Liver (tissue), 9 donors: ENCODE measurements around the gene DSCAML1. TPM values are rescaled to one million over a fixed set of nuclear protein-coding genes. Genes with fewer than 3 reads are reported as not detected.

Source experiments
- DNase-seq: peaks from one replicate; pipeline ENCODE4 v3.0.0-alpha.2; 2017; ENCODE audit warnings: low spot score
- H3K27ac ChIP-seq, 2 donors: one replicate each; pipeline ENCODE4 v1.7.0; 2013; ENCODE audit warnings: inconsistent platforms in 2 of 2, low read length in 2 of 2, control low read depth in 1 of 2, low read depth in 1 of 2, mild to moderate bottlenecking in 1 of 2
- H3K27me3 ChIP-seq, 4 donors: one replicate each; pipeline versions ENCODE4 v1.6.1 to v1.7.0; 2013; ENCODE audit warnings: low read length in 3 of 4, inconsistent platforms in 1 of 4, mild to moderate bottlenecking in 1 of 4, moderate library complexity in 1 of 4; ENCODE audit not compliant: control insufficient read depth in 4 of 4, insufficient read depth in 4 of 4
- H3K36me3 ChIP-seq, 4 donors: one replicate each; pipeline versions ENCODE4 v1.6.1 to v1.7.0; 2013; ENCODE audit warnings: low read length in 3 of 4, mild to moderate bottlenecking in 3 of 4, low read depth in 1 of 4, moderate library complexity in 1 of 4; ENCODE audit not compliant: control insufficient read depth in 4 of 4, insufficient read depth in 3 of 4
- H3K4me1 ChIP-seq, 4 donors: one replicate each; pipeline versions ENCODE4 v1.6.1 to v1.7.0; 2013; ENCODE audit warnings: low read length in 3 of 4, mild to moderate bottlenecking in 3 of 4, moderate library complexity in 1 of 4; ENCODE audit not compliant: control insufficient read depth in 4 of 4, insufficient read depth in 4 of 4
- H3K4me3 ChIP-seq, 3 donors: one replicate each; pipeline versions ENCODE4 v1.6.1 to v1.7.0; 2013; ENCODE audit warnings: low read length in 3 of 3, control low read depth in 1 of 3, low read depth in 1 of 3, mild to moderate bottlenecking in 1 of 3
- H3K9ac ChIP-seq, 2 donors: one replicate each; pipeline ENCODE4 v1.7.0; 2013; ENCODE audit warnings: low read length in 2 of 2, mild to moderate bottlenecking in 2 of 2, moderate library complexity in 2 of 2, control low read depth in 1 of 2, low read depth in 1 of 2
- H3K9me3 ChIP-seq, 4 donors: one replicate each; pipeline versions ENCODE4 v1.6.1 to v1.7.0; 2013; ENCODE audit warnings: low read length in 3 of 4; ENCODE audit not compliant: control insufficient read depth in 4 of 4
- FOXA2 ChIP-seq: IDR thresholded peaks from 2 replicates; pipeline ENCODE4 v1.6.1; 2016; ENCODE audit warnings: antibody characterized with exemption
- HNF4A ChIP-seq, 2 donors: conservative IDR thresholded peaks; 2 replicates each; pipeline ENCODE4 v1.6.1; 2016; ENCODE audit warnings: antibody characterized with exemption in 2 of 2, mild to moderate bottlenecking in 2 of 2
- HNF4G ChIP-seq: IDR thresholded peaks from 2 replicates; pipeline ENCODE4 v1.6.1; 2016; ENCODE audit warnings: antibody characterized with exemption
- JUND ChIP-seq, 2 donors: IDR thresholded peaks; 2 replicates each; pipeline ENCODE4 v1.6.1; 2016; ENCODE audit warnings: antibody characterized with exemption in 2 of 2
- NR2F2 ChIP-seq: IDR thresholded peaks from 2 replicates; pipeline ENCODE4 v1.6.1; 2016; ENCODE audit warnings: antibody characterized with exemption
- TAF1 ChIP-seq: conservative IDR thresholded peaks from 2 replicates; pipeline ENCODE4 v1.6.1; 2016; ENCODE audit warnings: antibody characterized with exemption, mild to moderate bottlenecking
- WGBS: extraction: QIAGEN DNeasy Blood & Tissue Kit; methylation state at CpG from one replicate; pipeline ENCODE4 v1.1.7; 2013; 5-methylcytosine and 5-hydroxymethylcytosine counted together
- polyA plus RNA-seq, 2 donors: library from polyadenylated mRNA; stranded (reverse) in 1 of 2; unstranded in 1 of 2; fragments of 200-250 nt in 1 of 2; fragments of >200 nt in 1 of 2; fragmentation: Nextera tagmentation in 1 of 2; extraction: Ambion mirVana in 1 of 2; gene quantifications; one replicate each; pipeline versions ENCODE4 v1.2.1 to v1.2.3, GENCODE V29; 2013 to 2015
- total RNA-seq, 2 donors: library from RNA; depleted of rRNA; stranded (reverse); fragments of >200 nt; gene quantifications; one replicate each; pipeline ENCODE4 v1.2.3, GENCODE V29; 2014
- TF ChIP-seq, protein P1 (sequence below): IDR thresholded peaks from 2 replicates; pipeline ENCODE4 v1.6.1; 2016; ENCODE audit warnings: antibody characterized with exemption, mild to moderate bottlenecking
- TF ChIP-seq, protein P2 (sequence below): IDR thresholded peaks from 2 replicates; pipeline ENCODE4 v1.6.1; 2016; ENCODE audit warnings: antibody characterized with exemption
- TF ChIP-seq, protein P3 (sequence below): IDR thresholded peaks from 2 replicates; pipeline ENCODE4 v1.6.1; 2016; ENCODE audit warnings: antibody characterized with exemption
- TF ChIP-seq, protein P4 (sequence below): IDR thresholded peaks from 2 replicates; pipeline ENCODE4 v1.6.1; 2016; ENCODE audit warnings: antibody characterized with exemption
- donor health status: healthy.
- donor health status: healthy.
- donor health status: healthy.
- donor health status: healthy.
- donor health status: healthy.

Gene DSCAML1
- total and polyA plus RNA-seq, 4 donors: 0.07 to 0.42 (median 0.20) TPM

DNA sequence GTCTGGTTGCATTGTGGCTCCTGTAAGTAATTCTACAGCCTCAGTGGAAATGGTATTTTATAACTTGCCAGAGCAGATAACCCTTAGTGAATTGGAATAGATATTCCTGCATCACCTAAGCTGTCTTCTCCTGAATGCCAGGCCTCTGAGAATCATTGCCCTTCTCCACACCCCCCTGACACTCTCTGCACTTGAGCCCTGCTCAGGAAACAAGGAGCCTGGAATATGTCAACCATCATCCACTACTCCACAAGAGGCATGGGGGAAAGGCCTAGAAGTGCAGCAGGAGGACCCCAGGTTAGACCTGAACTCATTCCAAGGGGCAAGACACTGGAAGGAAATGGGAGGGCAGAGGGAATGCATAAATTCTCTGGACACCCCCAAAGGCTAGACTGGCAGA is 72.4 kb downstream of the DSCAML1 start:
- no peaks in the 10 kb centered on the region for H3K27me3 ChIP-seq
- no peaks in the 10 kb centered on the region for H3K9me3 ChIP-seq
- no peak overlapping the region for H3K27ac ChIP-seq
- DNase-seq: no peak
- TF ChIP-seq, protein P1, sequence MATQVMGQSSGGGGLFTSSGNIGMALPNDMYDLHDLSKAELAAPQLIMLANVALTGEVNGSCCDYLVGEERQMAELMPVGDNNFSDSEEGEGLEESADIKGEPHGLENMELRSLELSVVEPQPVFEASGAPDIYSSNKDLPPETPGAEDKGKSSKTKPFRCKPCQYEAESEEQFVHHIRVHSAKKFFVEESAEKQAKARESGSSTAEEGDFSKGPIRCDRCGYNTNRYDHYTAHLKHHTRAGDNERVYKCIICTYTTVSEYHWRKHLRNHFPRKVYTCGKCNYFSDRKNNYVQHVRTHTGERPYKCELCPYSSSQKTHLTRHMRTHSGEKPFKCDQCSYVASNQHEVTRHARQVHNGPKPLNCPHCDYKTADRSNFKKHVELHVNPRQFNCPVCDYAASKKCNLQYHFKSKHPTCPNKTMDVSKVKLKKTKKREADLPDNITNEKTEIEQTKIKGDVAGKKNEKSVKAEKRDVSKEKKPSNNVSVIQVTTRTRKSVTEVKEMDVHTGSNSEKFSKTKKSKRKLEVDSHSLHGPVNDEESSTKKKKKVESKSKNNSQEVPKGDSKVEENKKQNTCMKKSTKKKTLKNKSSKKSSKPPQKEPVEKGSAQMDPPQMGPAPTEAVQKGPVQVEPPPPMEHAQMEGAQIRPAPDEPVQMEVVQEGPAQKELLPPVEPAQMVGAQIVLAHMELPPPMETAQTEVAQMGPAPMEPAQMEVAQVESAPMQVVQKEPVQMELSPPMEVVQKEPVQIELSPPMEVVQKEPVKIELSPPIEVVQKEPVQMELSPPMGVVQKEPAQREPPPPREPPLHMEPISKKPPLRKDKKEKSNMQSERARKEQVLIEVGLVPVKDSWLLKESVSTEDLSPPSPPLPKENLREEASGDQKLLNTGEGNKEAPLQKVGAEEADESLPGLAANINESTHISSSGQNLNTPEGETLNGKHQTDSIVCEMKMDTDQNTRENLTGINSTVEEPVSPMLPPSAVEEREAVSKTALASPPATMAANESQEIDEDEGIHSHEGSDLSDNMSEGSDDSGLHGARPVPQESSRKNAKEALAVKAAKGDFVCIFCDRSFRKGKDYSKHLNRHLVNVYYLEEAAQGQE: no peak
- TF ChIP-seq, protein P2, sequence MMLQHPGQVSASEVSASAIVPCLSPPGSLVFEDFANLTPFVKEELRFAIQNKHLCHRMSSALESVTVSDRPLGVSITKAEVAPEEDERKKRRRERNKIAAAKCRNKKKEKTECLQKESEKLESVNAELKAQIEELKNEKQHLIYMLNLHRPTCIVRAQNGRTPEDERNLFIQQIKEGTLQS: no peak
- no peaks in the 10 kb centered on the region for H3K4me1 ChIP-seq
- H3K4me3 ChIP-seq: no peak overlapping the region
- H3K36me3 ChIP-seq: no peaks in the 10 kb centered on the region
- no peak overlapping the region for H3K9ac ChIP-seq

DNA sequence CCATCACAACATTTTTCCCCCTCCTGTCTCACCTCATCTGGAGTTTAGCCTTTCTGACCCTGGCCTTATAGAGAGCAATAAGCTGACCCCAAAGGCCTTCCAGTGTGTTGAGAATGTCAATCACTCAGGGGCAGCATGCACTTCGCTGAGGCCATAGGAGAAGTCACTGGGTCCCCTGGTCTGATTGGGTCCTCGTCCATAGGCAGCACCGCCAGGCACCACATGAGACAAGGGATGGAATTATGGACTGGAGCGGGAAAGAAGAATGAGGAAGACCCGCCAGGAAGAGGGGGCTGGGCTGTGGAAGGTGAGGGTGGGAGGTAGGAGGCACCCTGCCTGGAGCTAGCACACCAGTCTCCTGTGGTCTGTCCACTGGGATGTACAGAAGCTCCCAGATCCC is 72.9 kb downstream of the DSCAML1 start:
- Histone ChIP-seq H3K27ac (no peak overlapping the region), H3K36me3 (no peaks in the 10 kb centered on the region), H3K9me3 (no peaks in the 10 kb centered on the region), H3K4me3 (no peak overlapping the region), H3K9ac (no peak overlapping the region), H3K27me3 (no peaks in the 10 kb centered on the region), H3K4me1 (no peaks in the 10 kb centered on the region)
- WGBS: 88% methylated on average over 5 of the region's 5 CpGs
- DNase-seq: no peak
- TF ChIP-seq, protein P3, sequence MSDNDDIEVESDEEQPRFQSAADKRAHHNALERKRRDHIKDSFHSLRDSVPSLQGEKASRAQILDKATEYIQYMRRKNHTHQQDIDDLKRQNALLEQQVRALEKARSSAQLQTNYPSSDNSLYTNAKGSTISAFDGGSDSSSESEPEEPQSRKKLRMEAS: no peak
- TF ChIP-seq NR2F2 (no peak), HNF4A (conservative IDR thresholded peaks at IDR 0.05) (no peak)
- TF ChIP-seq, protein P4, sequence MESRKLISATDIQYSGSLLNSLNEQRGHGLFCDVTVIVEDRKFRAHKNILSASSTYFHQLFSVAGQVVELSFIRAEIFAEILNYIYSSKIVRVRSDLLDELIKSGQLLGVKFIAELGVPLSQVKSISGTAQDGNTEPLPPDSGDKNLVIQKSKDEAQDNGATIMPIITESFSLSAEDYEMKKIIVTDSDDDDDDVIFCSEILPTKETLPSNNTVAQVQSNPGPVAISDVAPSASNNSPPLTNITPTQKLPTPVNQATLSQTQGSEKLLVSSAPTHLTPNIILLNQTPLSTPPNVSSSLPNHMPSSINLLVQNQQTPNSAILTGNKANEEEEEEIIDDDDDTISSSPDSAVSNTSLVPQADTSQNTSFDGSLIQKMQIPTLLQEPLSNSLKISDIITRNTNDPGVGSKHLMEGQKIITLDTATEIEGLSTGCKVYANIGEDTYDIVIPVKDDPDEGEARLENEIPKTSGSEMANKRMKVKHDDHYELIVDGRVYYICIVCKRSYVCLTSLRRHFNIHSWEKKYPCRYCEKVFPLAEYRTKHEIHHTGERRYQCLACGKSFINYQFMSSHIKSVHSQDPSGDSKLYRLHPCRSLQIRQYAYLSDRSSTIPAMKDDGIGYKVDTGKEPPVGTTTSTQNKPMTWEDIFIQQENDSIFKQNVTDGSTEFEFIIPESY: no peak

DNA sequence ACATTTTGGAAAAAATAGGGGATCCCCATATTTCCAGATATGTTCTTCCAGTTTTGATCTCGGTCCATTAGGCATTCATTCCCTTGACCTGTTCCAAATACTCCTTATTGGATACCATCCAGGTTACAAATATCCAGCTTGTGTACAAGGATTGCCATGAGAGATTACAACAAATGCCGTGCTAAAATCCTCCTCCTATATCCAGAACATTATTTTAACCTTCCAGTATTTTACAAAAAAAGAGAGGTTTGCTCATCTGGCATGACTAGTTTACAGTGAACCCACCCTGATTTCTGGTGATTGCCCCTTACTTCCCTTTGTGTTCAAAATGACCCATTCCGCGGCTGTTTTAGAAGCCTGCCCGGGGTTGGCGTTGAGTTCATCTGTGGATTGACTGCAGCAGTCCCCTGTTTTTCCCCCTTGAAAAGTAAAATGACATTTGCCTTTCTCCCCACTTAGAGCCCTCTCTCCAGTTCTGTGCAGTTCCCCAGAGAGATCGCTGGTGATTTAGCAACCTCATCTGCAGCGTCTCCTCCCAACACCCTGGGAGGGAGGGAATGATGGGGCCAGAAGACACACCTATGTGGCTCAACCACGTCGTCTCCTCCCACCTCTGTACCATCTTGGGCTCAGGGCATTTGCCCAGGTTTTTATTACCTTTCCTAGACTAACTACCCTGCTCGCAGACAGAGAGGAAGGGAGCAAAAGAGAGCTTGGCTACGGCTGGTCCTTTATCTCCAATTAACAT is 73.6 kb downstream of the DSCAML1 start:
- no peak for DNase-seq
- Histone ChIP-seq H3K27me3 (no peaks in the 10 kb centered on the region), H3K36me3 (no peaks in the 10 kb centered on the region), H3K9ac (no peak overlapping the region), H3K4me1 (no peaks in the 10 kb centered on the region), H3K4me3 (no peak overlapping the region), H3K9me3 (no peaks in the 10 kb centered on the region), H3K27ac (no peak overlapping the region)
- 70% methylated on average over 12 of the region's 12 CpGs for WGBS
- TF ChIP-seq, protein P4: no peak
- TF ChIP-seq, protein P3: no peak
- TF ChIP-seq TAF1 (no peak), FOXA2 (no peak), HNF4A (conservative IDR thresholded peaks at IDR 0.05) (no peak), JUND (IDR thresholded peaks at IDR 0.05) (no peak), HNF4G (no peak)
- TF ChIP-seq, protein P1: no peak
